Measurements from ENCODE around the gene GCHFR.

Gene GCHFR

DNA sequence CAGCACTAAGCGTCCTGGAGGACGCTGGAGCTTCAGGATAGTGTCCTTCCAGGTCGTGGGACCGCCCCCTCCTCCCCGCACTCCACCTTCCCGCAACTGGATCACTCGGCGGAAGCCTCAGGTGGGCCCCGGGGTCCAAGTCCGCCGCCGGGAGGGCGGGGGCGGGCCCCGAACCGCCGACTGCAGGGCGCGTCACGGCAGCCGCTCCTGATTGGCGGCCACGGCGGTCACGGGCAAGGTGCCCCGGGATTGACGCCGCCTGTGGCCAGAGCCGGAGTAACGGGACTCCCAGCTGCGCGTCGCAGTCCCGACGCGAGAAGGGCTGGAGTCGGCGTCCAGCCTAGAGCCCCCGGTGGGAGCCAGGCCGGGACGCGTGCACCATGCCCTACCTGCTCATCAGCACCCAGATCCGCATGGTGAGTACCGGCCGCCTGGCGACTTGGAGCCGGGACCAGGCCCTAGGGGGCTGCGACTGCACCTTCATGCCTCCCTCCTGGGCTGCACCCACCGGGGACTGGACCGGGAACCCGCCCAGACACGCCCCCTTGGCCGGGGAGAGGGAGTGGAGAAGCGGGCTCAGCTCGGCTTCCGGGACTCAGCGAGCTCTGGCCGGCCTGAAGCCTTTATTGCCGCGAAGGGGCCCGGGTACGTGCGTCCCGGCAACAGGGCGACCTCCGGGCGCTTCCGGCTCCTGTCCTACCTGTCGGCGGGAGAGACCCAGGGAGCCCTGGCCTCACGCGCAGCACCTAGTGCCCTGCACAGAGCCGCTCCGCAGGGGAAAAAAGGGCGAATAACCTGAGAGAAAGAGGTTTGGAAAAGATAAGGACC, at the start of gene GCHFR (continued):
- TF ChIP-seq, protein P1, sequence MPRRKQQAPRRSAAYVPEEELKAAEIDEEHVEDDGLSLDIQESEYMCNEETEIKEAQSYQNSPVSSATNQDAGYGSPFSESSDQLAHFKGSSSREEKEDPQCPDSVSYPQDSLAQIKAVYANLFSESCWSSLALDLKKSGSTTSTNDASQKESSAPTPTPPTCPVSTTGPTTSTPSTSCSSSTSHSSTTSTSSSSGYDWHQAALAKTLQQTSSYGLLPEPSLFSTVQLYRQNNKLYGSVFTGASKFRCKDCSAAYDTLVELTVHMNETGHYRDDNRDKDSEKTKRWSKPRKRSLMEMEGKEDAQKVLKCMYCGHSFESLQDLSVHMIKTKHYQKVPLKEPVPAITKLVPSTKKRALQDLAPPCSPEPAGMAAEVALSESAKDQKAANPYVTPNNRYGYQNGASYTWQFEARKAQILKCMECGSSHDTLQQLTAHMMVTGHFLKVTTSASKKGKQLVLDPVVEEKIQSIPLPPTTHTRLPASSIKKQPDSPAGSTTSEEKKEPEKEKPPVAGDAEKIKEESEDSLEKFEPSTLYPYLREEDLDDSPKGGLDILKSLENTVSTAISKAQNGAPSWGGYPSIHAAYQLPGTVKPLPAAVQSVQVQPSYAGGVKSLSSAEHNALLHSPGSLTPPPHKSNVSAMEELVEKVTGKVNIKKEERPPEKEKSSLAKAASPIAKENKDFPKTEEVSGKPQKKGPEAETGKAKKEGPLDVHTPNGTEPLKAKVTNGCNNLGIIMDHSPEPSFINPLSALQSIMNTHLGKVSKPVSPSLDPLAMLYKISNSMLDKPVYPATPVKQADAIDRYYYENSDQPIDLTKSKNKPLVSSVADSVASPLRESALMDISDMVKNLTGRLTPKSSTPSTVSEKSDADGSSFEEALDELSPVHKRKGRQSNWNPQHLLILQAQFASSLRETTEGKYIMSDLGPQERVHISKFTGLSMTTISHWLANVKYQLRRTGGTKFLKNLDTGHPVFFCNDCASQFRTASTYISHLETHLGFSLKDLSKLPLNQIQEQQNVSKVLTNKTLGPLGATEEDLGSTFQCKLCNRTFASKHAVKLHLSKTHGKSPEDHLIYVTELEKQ (tag by site-specific recombination; IDR thresholded peaks at IDR 0.05; ENCODE audit: borderline replicate concordance), result no peak
- TF ChIP-seq BCL11B (tag by site-specific recombination; IDR thresholded peaks at IDR 0.05; ENCODE audit: low read depth), result no peak; the same call in 1 of the 2 replicates
- TF ChIP-seq, protein P2, sequence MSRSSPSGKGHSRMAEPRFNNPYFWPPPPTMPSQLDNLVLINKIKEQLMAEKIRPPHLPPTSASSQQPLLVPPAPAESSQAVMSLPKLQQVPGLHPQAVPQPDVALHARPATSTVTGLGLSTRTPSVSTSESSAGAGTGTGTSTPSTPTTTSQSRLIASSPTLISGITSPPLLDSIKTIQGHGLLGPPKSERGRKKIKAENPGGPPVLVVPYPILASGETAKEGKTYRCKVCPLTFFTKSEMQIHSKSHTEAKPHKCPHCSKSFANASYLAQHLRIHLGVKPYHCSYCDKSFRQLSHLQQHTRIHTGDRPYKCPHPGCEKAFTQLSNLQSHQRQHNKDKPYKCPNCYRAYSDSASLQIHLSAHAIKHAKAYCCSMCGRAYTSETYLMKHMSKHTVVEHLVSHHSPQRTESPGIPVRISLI (tag by site-specific recombination; IDR thresholded peaks at IDR 0.05), result no peak
- peak; percentile 34 for TF ChIP-seq SP7 (tag by site-specific recombination; IDR thresholded peaks at IDR 0.05)
- no peak for TF ChIP-seq ZNF350 (tag by site-specific recombination; IDR thresholded peaks at IDR 0.05)
- no peak for TF ChIP-seq ZNF169 (tag by site-specific recombination; IDR thresholded peaks at IDR 0.05)
- TF ChIP-seq ZNF394 (tag by site-specific recombination; IDR thresholded peaks at IDR 0.05; ENCODE audit: borderline replicate concordance), result peak; percentile 91
- TF ChIP-seq ZNF114 (tag by site-specific recombination; IDR thresholded peaks at IDR 0.05), result no peak
- no peak for TF ChIP-seq ZNF223 (tag by site-specific recombination; IDR thresholded peaks at IDR 0.05)
- TF ChIP-seq ZNF768 (tag by site-specific recombination; IDR thresholded peaks at IDR 0.05), result no peak
- TF ChIP-seq ZNF629 (tag by site-specific recombination; IDR thresholded peaks at IDR 0.05), result peak; percentile 44; the same call in 1 of the 2 replicates
- TF ChIP-seq ZNF654 (tag by site-specific recombination; IDR thresholded peaks at IDR 0.05; ENCODE audit: low read depth), result no peak
- TF ChIP-seq, protein P3, sequence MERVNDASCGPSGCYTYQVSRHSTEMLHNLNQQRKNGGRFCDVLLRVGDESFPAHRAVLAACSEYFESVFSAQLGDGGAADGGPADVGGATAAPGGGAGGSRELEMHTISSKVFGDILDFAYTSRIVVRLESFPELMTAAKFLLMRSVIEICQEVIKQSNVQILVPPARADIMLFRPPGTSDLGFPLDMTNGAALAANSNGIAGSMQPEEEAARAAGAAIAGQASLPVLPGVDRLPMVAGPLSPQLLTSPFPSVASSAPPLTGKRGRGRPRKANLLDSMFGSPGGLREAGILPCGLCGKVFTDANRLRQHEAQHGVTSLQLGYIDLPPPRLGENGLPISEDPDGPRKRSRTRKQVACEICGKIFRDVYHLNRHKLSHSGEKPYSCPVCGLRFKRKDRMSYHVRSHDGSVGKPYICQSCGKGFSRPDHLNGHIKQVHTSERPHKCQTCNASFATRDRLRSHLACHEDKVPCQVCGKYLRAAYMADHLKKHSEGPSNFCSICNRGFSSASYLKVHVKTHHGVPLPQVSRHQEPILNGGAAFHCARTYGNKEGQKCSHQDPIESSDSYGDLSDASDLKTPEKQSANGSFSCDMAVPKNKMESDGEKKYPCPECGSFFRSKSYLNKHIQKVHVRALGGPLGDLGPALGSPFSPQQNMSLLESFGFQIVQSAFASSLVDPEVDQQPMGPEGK (tag by site-specific recombination; IDR thresholded peaks at IDR 0.05), result peak; percentile 91
- TF ChIP-seq, protein P4, sequence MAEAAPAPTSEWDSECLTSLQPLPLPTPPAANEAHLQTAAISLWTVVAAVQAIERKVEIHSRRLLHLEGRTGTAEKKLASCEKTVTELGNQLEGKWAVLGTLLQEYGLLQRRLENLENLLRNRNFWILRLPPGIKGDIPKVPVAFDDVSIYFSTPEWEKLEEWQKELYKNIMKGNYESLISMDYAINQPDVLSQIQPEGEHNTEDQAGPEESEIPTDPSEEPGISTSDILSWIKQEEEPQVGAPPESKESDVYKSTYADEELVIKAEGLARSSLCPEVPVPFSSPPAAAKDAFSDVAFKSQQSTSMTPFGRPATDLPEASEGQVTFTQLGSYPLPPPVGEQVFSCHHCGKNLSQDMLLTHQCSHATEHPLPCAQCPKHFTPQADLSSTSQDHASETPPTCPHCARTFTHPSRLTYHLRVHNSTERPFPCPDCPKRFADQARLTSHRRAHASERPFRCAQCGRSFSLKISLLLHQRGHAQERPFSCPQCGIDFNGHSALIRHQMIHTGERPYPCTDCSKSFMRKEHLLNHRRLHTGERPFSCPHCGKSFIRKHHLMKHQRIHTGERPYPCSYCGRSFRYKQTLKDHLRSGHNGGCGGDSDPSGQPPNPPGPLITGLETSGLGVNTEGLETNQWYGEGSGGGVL (tag by site-specific recombination; IDR thresholded peaks at IDR 0.05), result peak; percentile 82
- no peak for TF ChIP-seq ZNF112 (tag by site-specific recombination; IDR thresholded peaks at IDR 0.05)
- TF ChIP-seq ZFP69B (tag by site-specific recombination; IDR thresholded peaks at IDR 0.05), result peak; percentile 97
- TF ChIP-seq ZNF214 (tag by site-specific recombination; IDR thresholded peaks at IDR 0.05; ENCODE audit: borderline replicate concordance), result no peak
- no peak for TF ChIP-seq ZNF174 (tag by site-specific recombination; IDR thresholded peaks at IDR 0.05)
- TF ChIP-seq, protein P5, sequence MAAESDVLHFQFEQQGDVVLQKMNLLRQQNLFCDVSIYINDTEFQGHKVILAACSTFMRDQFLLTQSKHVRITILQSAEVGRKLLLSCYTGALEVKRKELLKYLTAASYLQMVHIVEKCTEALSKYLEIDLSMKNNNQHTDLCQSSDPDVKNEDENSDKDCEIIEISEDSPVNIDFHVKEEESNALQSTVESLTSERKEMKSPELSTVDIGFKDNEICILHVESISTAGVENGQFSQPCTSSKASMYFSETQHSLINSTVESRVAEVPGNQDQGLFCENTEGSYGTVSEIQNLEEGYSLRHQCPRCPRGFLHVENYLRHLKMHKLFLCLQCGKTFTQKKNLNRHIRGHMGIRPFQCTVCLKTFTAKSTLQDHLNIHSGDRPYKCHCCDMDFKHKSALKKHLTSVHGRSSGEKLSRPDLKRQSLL (tag by site-specific recombination; IDR thresholded peaks at IDR 0.05), result no peak
- TF ChIP-seq HOXD13 (CRISPR knock-in tag; IDR thresholded peaks at IDR 0.05; ENCODE audit: borderline replicate concordance), result no peak
- no peak for TF ChIP-seq FEZF1 (tag by site-specific recombination; IDR thresholded peaks at IDR 0.05)
- TF ChIP-seq ZNF391 (tag by site-specific recombination; IDR thresholded peaks at IDR 0.05; ENCODE audit: borderline replicate concordance, low read depth), result peak; percentile 25; the same call in 1 of the 2 replicates
- no peak for TF ChIP-seq ZNF266 (tag by site-specific recombination; IDR thresholded peaks at IDR 0.05; ENCODE audit: low read depth)
- TF ChIP-seq, protein P6, sequence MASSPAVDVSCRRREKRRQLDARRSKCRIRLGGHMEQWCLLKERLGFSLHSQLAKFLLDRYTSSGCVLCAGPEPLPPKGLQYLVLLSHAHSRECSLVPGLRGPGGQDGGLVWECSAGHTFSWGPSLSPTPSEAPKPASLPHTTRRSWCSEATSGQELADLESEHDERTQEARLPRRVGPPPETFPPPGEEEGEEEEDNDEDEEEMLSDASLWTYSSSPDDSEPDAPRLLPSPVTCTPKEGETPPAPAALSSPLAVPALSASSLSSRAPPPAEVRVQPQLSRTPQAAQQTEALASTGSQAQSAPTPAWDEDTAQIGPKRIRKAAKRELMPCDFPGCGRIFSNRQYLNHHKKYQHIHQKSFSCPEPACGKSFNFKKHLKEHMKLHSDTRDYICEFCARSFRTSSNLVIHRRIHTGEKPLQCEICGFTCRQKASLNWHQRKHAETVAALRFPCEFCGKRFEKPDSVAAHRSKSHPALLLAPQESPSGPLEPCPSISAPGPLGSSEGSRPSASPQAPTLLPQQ (tag by site-specific recombination; IDR thresholded peaks at IDR 0.05), result peak; percentile 98
- TF ChIP-seq, protein P7, sequence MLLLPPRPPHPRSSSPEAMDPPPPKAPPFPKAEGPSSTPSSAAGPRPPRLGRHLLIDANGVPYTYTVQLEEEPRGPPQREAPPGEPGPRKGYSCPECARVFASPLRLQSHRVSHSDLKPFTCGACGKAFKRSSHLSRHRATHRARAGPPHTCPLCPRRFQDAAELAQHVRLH (tag by site-specific recombination; IDR thresholded peaks at IDR 0.05), result 0 out of 2 replicates have a peak, but pooled peaks have one; percentile 25
- TF ChIP-seq, protein P8, sequence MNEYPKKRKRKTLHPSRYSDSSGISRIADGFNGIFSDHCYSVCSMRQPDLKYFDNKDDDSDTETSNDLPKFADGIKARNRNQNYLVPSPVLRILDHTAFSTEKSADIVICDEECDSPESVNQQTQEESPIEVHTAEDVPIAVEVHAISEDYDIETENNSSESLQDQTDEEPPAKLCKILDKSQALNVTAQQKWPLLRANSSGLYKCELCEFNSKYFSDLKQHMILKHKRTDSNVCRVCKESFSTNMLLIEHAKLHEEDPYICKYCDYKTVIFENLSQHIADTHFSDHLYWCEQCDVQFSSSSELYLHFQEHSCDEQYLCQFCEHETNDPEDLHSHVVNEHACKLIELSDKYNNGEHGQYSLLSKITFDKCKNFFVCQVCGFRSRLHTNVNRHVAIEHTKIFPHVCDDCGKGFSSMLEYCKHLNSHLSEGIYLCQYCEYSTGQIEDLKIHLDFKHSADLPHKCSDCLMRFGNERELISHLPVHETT (tag by site-specific recombination; IDR thresholded peaks at IDR 0.05), result no peak

Data from HEK293 (cell line).